Activated naive CD4-positive, alpha-beta T cell (primary cell): ENCODE measurements around the gene SLC35E1.
"Not testable (repeated sequence)": the region's sequence is repeated elsewhere in the genome, so short reads cannot be mapped to it uniquely, and the experiment has no call there.

ENCODE experiments used
- DNase-seq, 4 experiments: peaks; one replicate each; lab custom pipeline; 2025; lab: John Stamatoyannopoulos, UW

The SLC35E1 gene

DNA sequence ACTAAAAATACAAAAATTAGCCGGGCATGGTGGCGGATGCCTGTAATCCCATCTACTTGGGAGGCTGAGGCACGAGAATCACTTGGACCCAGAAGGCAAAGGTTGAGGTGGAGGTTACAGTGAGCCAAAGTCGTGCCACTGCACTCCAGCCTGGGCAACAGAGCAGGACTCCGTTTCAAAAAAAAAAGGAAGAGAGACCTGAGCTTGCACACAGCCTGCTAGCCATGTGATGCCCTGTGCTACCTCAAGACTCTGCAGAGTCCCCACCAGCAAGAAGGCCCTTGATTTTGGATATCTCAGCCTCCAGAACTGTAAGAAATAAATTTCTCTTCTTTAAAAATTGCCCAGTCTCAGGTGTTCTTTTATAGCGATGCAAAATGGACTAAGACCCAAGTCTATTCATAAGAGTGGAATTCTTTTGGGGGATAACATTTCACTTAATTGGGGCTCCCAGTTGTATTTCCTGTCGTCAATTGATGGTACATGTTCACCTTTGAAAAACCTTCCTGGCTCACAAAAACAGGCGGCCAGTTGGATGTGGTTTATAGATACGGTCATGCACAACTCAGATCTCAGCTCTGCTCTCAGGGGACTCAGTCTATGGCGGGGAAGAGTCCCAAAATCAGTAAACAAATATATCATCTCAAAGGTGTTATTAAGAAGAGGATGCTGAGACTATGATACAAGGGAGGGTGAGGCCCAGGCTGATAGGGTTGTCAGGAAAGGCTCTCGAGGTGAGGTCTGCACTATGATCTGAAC is 27.6 kb downstream of the SLC35E1 start:
- DNase-seq = no peak

GRCh38 chr19:16543734-16544133 is 28.5 kb downstream of the SLC35E1 start:
- DNase-seq = not testable (repeated sequence)

DNA sequence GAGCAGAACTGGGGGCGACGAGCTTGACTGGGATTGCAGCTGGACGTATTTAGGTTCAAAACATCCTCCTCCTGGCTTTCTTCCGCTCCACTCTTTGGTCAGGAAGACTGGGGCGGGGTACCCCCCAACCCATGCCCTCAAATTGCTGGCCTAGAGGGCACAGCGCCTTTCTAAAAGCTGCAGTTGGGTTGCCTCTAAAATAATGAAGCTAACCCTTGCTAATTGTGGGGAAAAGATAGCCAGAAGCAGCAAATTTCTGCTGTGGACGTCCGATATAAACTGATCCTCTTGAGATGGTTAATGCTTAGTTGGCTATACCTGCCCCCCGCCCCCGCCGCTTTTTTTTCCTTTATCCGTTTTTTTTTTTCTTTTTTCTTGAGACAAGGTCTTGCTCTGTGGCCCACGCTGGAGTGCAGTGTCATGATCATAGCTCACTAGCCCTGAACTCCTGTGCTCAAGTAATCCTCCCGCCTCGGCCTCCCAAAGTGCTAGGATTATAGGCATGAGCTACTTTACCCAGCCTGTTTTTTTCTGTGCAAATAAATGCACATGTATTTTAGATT is 29.2 kb downstream of the SLC35E1 start:
- no peak for DNase-seq

GRCh38 chr19:16542045-16542909 is 29.9 kb downstream of the SLC35E1 start, which contains the start of gene CHERP:
TSS of gene CHERP (minus strand) at chr19:16542437. CDS start at chr19:16542378, 59 bp downstream.
- peak; percentile 84 to 94 (median 91) for DNase-seq

- DNase-seq = no peak
Observed at GRCh38 chr19:16541526-16542044, 30.6 kb downstream of the SLC35E1 start.

DNA sequence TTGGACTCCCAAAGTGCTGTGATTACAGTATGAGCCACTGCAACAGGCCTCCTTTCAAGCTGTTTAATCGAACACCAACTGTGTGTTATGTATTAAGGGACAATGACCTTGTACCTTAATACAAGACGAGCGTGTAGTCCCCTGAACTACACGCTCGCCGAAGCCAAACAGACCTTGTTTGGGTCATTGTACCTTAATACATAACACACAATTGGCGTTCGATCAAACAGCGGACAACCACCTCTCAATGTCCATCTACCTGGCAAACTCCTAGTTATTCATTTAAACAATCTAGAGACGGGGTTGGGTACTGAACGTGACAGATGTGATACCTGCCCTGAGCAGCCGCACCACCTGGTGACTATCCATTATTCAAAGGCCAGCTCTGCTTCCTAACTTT is 31.3 kb downstream of the SLC35E1 start:
- no peak for DNase-seq

- DNase-seq = no peak
Observed at GRCh38 chr19:16537111-16537510, 35.1 kb downstream of the SLC35E1 start.

DNA sequence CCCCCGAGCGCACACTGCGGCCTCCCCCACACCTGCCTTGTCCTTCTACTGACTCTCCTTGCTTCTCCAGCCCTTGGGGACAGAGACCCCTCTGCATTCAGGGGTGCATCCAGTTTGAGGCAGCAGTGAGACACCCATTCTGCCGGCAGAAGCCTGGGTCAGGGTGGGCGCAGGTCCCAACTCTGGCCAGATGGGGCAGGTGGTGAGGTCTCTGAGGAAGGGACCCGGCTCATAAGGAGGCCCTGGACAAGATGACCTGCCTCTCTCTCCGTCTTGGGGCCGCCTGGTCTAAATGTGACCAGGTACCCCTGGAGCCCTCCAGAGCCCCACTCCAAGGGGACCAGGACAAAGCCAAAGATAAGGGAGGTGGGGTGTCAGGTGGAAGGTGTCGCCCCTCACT is 36.1 kb downstream of the SLC35E1 start:
- no peak for DNase-seq

DNA sequence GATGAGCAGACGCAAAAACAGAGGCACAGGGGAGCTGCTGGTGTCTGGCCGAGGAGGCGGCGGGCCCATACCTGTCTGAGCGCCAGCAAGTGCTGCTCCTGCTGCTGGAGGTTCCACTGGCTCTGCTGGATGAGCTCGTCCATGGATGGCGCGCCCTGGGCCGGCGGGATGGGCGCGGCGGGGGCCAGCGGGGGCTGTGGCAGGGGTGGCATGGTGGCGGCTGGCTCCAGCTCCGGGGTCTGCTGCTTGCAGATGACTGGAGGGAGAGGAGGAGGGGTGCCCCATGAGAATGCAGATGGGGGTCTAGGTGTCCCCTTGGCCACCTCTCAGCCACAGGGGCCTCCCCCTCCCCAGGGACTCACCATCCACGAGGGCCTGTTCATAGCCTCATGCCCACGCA is 36.8 kb downstream of the SLC35E1 start:
- no peak for DNase-seq

- DNase-seq = no peak
Observed at GRCh38 chr19:16532440-16533234, 39.6 kb downstream of the SLC35E1 start.

- DNase-seq = no peak
Observed at GRCh38 chr19:16531380-16531669, 40.9 kb downstream of the SLC35E1 start.

DNA sequence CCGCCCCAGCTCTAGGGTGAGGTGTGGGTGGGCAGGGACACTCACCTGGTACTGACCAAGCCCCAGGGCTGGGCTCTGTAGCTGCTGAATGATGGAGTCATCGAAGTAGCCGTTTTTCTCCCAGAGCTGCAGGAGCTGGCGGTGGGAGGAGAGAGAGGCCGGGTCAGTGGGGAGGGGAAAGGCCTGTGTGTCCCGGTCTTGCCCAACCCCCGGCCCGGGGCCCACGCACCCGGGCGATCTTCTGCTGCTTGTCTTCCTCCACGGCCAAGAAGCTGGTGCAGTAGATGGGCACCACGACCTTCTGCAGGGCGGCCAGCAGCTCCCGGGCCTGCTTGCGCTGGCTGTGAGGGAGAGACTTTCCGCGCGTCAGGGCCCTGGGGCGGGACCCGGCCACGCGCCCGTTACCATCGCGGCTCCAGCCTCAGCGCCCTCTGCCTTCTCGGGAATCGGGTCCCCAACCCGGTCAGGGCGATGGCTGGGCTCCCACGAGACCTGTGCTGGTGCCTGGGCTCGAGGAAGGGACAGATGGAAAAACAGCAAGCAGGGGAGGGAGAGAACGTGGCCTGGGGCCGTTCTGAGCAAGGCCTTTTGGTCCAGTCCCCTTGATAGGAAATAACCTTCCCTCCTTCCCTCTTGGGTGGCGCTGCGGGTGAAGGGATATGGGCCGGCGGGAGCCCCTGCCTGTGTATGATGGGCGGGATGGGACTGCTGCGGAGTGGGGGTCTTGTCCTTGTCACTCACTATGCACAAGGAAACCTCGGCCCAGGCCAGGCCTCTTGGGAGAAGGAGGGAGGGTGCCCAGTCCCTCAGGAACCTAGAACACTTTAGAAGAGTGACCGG is 41.5 kb downstream of the SLC35E1 start:
- no peak for DNase-seq

DNA sequence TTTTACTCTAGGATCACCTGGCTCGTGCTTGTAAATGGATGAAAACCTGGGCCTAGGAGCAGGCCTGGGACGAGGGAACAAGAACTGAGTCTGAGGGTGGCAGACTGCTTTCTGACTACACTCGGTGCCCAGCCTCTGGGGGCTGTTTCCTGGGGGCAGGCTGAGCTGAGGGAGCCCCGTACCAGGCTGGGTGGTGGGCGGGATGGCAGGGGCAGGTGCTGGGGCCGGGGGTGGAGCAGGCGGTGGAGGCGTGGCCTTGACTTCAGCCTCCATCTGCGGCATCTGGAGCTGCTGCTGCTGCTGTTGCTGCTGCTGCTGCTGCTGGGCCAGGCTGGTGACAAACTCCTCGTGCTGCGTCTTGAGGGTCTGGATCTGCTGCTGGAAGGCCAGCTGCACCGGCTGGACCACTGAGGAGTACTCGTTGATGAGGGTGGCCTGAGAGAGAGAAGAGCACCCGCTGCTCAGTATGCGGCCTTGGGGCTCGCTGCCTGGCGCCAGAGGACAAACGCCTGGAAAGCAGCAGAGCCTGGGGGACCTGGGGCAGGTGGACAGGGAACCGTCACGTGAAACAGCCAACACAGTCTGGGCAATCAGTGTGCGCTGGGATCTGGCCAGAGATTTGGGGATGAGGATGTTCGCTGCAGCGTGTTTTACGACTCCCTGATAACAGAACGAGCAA is 42.6 kb downstream of the SLC35E1 start:
- no peak for DNase-seq

DNA sequence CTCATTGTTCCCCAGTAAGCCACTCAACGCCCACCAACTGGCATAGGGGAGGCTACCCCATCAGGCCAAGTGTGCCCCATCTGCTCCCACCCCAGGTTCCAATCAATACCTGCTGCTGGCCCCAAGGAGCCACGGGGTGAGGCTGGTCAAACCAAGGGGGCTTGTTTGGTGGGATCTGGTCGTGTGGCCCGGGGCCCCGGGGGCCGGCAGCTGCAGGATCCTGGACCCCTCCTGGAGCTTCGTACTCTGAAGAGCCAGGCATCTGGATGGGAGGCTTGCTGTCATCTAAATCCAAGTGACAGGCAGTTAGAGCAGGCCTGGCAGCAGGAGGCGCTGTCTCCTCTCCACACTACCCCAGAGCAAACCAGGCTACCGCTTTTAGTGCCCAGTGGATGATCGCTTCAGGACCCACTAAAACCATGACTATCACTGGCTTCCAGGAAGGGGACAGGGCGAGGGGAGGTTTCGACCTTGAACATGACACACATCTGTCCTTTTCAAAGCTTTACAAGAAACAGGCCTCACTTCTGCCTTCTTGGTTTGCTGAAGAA is 44.2 kb downstream of the SLC35E1 start:
- DNase-seq = peak in 1 of 4 experiments; percentile 37

GRCh38 chr19:16527334-16527935 is 44.8 kb downstream of the SLC35E1 start:
- no peak for DNase-seq

DNA sequence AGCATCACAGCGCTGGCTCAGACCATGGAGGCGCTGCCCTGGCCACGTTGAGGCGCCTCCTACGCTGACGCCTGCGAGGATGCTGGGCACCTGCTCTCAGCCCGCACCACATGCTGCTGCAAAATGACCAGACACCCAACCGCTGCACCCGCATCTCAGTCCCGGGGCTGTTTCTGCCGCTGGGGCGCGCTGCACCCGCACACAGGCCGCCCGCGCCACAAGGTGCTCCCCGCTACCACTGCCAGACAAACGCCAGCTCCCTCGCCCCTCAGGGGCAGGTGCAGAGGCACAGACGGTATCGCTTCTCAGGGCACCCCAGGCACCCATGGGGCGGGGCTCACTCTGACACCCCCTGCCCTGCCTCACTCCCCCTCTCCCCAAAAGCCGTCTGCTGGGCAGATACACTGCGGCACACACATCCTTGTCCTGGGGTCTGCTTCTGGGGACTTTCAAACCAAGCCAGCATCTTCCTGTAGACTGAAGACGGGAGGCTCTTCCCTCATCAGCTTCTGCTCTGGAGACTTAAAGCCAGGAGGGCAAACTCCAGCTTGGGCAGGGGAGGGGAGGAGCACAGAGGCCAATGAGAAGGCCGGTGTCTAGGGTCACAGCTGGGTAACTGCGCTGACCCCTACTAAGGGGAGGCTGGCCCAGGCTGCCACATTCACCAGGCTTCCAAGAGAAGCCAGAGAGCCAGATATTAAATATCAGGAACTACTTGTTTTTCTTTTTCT is 46.3 kb downstream of the SLC35E1 start:
- DNase-seq = no peak

DNA sequence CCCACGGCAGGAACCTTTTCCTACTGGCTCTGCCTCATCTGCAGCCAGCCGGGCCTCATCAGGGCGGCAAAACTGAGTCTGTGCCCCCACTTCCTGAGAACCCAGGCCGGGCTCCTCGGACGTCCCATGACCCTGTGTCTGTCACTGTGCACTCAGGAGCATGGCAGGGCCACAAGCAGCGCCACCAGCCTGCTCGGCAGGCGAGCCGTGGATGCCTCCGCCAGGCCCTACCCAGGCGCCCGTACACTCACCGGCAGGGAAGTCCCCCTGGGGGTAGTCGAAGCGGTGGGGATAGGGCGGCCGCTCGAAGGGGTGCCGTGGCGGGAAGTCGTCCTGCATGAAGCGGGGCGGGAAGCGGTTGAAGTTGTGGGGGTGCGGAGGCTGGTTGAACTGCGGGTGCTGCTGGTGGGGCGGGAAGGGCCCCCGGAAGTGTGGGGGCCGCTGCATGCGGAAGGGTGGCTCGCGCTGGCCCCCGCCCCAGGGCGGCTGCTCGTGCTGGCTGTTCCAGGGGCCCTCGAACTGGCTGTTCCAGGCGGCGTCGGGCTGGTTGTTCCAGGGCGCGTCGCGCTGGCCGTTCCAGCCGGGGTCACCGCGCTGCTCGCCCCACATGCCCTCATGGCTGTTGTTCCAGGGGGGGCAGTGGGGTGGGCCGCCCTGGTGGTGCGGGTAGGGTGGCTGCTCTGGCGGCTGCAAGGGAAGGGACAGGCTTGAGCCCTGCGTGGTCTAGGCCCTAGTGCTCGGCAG is 47.1 kb downstream of the SLC35E1 start:
- DNase-seq = no peak
